Measurements from ENCODE around the gene SLC22A23.

Gene SLC22A23

DNA sequence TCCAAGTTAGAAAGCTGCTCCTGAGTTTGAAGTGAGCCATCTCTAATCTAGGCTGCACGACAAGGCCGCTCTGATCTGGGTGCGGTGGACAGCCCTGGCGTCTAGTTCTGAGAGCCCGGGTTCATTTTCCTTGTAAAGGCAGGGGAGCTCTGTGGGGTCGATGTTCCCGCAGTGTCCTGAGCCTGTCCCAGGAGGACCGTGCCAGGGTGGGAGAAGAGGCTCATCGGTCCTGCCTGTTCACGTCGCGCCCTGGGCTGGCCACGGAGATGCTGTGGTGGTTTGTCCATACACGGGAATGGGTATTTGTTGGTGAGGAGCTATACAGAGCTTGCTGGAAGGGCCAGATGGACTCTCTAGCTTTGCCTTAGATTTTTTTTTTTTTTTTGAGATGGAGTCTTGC lies 171.1 kb downstream of the SLC22A23 start:
- DNase-seq (ENCODE audit: low read depth, low spot score): no peak

- no peak for DNase-seq (ENCODE audit: low read depth, low spot score)
Observed at GRCh38 chr6:3285049-3285639, 171.7 kb downstream of the SLC22A23 start.

DNA sequence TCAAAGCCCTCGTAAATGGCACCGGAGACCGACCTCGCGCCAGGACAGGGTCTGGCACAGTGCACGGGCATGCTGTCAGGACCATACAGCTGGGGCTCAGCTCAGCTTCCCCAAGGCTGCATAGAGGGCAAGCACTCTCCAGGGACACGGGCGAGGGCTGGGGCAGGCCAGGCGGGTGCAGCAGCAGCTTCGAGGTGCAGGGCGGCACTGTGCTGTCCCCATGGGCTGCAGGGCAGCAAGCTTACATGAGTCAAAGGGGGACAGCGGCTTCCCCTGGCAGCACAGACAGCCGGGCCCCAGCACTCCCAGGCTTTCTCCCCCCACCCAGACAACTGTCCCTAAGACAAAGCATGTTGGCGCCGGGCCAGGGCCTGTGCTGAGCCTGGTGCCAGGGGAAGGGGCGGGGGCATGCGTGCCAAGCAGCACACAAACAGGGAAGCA lies 172.4 kb downstream of the SLC22A23 start:
- no peak for DNase-seq (ENCODE audit: low read depth, low spot score)

DNA sequence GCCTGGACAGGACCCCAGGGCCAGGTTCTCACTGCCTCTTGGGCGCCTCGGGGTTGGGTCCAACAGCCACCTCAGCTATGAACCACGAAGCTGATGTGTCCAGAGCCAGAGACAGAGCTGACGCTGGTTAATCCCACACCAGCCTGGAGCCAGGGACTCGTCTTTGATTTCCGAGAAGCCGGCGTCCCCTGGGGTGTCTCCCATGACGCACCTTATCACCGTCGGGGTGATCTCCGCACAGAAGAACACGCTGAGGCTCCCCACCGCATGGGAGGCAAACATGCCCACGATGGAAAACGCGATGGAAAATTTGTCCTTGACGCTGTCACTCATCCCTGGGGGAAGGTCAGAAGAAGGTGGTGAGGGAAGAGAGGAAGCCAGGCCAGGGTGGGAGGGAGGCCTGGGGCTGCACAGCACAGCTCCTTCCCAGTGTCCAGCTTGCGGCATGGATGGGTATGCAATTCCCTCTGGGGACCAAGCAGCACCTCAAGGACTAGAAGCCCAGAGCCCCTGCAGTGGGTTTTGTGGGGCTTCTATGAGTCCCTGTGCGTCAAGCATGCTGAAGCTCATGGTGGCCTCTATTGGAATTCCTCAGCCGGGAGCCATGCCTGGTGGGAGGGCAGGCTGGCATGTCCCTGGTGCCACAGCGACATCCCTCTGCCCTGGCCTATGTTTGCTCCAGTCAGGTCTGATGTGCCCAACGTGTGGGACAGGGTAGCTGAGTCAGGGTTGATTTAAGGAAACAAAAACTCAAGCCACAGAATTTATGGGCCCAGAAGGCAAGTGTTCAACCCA lies 173.0 kb downstream of the SLC22A23 start:
- DNase-seq (ENCODE audit: low read depth, low spot score): no peak

- DNase-seq (ENCODE audit: low read depth, low spot score): no peak
Observed at GRCh38 chr6:3283241-3283640, 173.6 kb downstream of the SLC22A23 start.

GRCh38 chr6:3282476-3283236 lies 174.2 kb downstream of the SLC22A23 start:
- no peak for DNase-seq (ENCODE audit: low read depth, low spot score)

DNA sequence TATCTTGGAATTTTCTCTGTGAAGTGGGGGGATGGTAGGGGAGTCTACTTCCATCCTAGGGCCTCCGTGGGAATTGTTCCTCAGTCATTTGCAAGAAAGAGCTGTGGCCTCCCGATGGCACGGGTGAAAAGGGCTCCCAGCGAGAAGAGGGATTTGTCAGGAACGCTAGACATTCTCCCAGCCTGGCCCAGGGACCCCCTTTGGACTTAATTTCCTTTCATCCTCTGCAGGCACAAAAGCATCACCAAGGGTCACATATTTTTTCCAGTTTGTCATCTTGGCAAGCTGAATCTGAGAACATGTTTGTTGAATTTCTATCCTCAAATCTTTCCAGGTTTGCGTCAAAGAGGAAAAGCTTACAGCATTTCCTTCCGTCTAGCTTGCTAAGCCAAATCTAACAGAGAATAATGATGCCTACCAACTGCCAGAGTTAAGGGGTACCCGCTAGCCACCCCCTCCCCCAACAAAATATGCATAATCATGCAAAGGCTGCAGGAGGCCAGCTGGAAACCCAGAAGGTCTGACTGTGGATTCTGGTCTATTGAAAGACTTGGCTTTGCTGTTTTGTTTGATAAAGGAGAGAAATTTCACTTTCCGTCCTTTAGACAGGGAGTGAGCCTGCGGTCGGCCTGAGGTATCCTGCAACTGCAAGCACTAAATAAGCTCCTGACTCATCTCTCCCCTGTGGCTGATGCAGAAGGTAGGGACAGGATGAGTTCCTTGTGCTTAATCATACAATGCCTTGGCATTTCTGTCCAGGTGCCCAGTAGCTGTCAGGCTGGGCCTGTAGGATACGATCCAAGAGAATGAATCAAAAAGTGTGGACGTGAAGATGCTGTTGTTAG lies 175.0 kb downstream of the SLC22A23 start:
- DNase-seq (ENCODE audit: low read depth, low spot score): peak; percentile 72

DNA sequence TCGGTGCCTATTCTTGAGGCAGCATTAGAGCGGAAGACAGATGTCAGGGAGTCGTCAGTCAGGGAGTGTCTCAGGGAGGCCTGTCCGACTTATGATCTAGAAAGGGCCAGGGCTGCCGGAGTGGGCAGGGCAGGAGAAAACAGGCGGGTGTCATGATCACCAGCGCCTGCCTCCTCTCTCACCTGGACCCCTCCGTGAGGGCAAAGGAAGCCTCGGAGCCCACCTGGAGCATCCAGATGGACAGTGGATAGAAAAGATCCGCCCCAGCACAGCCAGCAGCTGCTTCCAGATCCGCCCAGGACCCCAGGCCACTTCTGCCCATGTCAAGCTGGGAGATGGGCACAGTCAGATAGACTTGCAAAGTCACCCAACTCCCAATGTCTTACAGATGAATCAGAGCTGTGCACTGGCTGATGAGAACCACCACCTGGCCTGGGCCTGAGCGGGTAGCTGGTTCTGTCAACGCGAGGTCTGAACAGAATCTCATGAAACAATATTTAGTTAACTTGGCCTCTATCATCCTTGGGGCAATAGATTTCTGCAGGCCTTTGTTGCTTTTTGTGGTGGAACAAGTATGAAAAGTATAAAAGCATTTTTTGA lies 175.9 kb downstream of the SLC22A23 start:
- peak; percentile 36 for DNase-seq (ENCODE audit: low read depth, low spot score)

DNA sequence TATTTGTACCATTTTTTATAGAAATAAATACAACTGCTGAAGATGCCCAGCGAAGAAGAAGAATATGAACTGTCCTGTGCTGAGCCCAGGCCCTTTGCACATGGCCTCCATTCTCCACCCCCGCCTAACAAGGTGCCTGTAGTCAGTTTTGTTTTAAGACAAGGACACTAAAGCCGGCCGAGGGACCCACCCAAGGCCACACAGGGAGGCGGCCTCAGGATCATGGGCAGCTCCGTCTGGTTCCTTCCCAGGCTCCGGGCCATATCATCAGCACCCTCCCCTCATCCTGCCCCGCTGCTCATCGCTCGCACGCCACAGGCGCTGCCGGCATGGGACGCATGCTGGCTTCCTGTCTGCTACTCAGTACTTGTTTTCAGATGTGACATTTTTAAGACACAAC lies 176.8 kb downstream of the SLC22A23 start:
- DNase-seq (ENCODE audit: low read depth, low spot score): no peak

DNA sequence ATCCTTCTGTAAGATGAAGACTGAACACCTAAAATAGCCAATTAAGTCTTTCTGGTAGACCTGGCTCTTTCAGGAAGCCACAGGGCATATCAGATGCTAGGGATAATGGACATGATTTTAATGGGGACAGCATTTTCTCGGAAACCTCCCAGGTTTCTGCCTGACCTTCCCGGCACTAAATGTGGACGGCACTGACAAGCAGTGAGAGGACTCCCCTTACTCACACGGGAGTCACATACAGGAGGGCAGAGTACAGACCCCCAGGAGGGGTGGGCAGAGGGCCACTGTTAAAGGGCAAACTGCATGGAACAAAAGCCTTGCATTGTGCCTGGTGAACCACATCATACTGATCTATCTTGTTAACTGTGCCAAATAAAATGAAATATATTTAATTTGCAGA lies 178.2 kb downstream of the SLC22A23 start:
- DNase-seq (ENCODE audit: low read depth, low spot score): no peak

- DNase-seq (ENCODE audit: low read depth, low spot score): no peak
Observed at GRCh38 chr6:3277851-3278416, 178.9 kb downstream of the SLC22A23 start.

DNA sequence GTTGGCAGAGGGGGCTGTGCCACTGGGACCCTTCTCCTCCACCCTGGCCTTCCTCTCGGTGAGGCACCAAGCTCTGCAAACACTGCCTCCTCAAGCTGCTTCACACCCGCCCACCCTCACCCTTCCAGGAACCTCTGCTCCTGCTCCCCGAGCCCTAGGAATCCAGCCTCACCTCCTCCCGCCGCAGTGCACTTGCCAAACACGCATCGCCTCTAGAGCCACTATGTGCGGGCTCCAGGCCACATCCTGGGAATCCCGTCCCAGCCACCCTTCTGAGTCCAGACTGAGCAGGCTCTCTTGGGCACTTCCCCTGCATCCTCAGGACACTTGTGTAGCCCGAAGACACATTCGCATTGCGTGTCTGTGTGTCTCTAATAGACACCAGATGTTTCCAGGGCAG lies 179.6 kb downstream of the SLC22A23 start:
- no peak for DNase-seq (ENCODE audit: low read depth, low spot score)

- DNase-seq (ENCODE audit: low read depth, low spot score): no peak
Observed at GRCh38 chr6:3276174-3277167, 180.4 kb downstream of the SLC22A23 start.

DNA sequence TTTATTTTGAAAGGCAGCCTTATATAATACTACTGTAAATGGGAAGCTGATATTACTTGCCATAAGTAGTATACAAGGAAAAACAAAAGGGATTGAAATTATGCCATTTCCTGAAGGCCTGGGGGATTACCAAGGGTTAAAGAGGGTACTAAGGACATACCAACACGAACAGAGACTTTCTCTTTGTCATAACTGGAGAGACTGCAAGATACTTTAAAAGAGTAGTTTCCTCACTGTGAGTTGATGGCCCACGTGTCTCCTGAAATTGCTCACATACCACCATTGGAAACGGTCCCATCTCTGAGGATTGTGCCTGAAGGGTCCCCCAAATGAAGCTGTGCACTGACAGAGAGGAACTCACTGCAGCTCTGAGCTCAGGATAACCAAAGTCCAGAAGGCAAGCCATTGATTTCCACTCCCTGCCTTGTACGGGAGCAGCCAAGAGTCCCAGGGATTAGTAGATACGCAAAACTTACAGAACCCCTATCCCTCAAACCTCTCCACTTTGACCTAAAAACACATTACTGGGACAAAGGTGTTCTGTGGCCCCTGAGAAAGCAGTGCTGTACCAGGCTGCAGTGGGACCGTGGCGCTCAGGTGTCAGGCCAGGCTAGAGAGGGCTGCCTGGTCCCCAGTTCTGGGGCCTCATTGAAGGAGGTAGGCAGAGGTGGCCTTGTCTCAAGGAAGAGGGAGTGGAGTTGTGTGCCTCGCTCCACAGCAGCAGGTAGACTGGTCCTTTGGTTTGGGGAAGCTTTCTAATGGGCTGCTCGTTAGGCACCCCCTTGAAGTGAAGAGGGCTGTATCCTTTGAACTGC lies 182.9 kb downstream of the SLC22A23 start:
- no peak for DNase-seq (ENCODE audit: low read depth, low spot score)

GRCh38 chr6:3272911-3273547 lies 183.8 kb downstream of the SLC22A23 start:
- DNase-seq (ENCODE audit: low read depth, low spot score): no peak

- no peak for DNase-seq (ENCODE audit: low read depth, low spot score)
Observed at GRCh38 chr6:3271756-3272155, 185.1 kb downstream of the SLC22A23 start.

GRCh38 chr6:3270258-3270657 lies 186.6 kb downstream of the SLC22A23 start:
- no peak for DNase-seq (ENCODE audit: low read depth, low spot score)

DNA sequence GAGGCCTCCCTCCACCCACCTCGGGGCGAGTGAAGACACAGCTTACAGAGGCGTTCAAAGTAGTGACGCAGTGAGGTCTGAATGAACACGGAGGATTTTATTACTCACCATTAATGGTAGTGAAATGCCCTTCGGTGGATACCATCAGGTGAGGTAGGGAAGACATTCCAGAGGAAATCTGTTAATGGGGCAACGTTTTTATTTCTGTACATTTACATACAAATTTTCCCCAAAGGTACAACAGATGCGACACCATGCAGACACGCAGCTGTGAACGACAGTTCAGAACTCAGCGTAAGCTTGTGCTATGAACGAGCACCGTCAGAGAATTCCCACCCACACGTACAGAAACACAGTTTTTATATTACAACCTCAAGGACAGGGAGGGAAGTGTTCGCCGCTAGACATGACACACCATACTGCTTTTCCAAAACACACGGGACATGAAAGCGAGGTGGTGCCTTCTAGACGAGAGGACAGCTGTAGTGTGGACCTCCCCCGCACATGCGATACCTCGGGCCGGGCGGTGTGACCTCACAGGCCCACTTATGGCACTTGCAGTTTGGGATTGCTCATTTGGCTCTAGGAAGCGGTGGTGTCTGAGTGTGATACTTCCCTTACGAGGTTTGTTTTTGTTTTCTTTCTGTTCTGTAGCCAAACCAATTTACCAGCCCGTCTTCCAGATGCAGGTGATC lies 187.4 kb downstream of the SLC22A23 start:
- no peak for DNase-seq (ENCODE audit: low read depth, low spot score)

Measured in brain pericyte (primary cell).